Calu3 (cell line): ENCODE results near the gene MACF1. TPM values are rescaled to one million over a fixed set of nuclear protein-coding genes. Genes with fewer than 3 reads are reported as not detected.

Experiments used
- BruUV-seq: library from RNA; stranded (reverse); fragments of 400-500 nt; replicated peaks from 2 replicates; lab custom pipeline; 2021; lab: Mats Ljungman, UMichigan
- CTCF ChIA-PET: fragments of 300-600 bp; sonication (Branson Sonifier 250); formaldehyde crosslinking; loops from one replicate; lab custom pipeline; 2022; ENCODE audit warnings: antibody characterized with exemption; lab: Charles Lee
- DNase-seq: peaks from one replicate; pipeline ENCODE4 v3.0.0; 2022
- H3K27ac Mint-ChIP-seq: one replicate; pipeline ENCODE4 v1.8.0; 2022; ENCODE audit warnings: mixed read lengths; ENCODE audit not compliant: unreplicated experiment
- H3K27me3 Mint-ChIP-seq: one replicate; pipeline ENCODE4 v1.8.0; 2022; ENCODE audit warnings: mixed read lengths; ENCODE audit not compliant: unreplicated experiment
- H3K36me3 Mint-ChIP-seq: one replicate; pipeline ENCODE4 v1.8.0; 2022; ENCODE audit warnings: mild to moderate bottlenecking, moderate library complexity, mixed read lengths; ENCODE audit not compliant: insufficient read depth, unreplicated experiment
- H3K4me1 Mint-ChIP-seq: one replicate; pipeline ENCODE4 v1.8.0; 2022; ENCODE audit warnings: mild to moderate bottlenecking, low read depth, mixed read lengths; ENCODE audit not compliant: unreplicated experiment
- H3K4me3 Mint-ChIP-seq: one replicate; pipeline ENCODE4 v1.8.0; 2022; ENCODE audit warnings: mild to moderate bottlenecking, low read depth, moderate library complexity, mixed read lengths; ENCODE audit not compliant: unreplicated experiment
- H3K9me3 Mint-ChIP-seq: one replicate; pipeline ENCODE4 v1.8.0; 2022; ENCODE audit warnings: low read depth, mixed read lengths; ENCODE audit not compliant: unreplicated experiment
- CTCF ChIP-seq: fragments of 200-600 bp; IDR thresholded peaks from one replicate; pipeline ENCODE4 v1.8.0; 2022; ENCODE audit warnings: antibody characterized with exemption; ENCODE audit not compliant: unreplicated experiment
- intact Hi-C: fragments of 100-400 bp; cut with micrococcal nuclease; formaldehyde crosslinking; loops from one replicate; pipeline ENCODE4 v1.10.0; 2022; ENCODE audit not compliant: unreplicated experiment
- total RNA-seq: library from RNA; stranded (reverse); gene quantifications from 2 replicates; pipeline ENCODE4 v1.2.3, GENCODE V29; 2022

The MACF1 gene
- total RNA-seq, 1 experiment from 2014 or later = 705 TPM

- H3K4me3 Mint-ChIP-seq = no peak overlapping the region
- intact Hi-C loops = no loop called here
- no peak for TF ChIP-seq CTCF
- BruUV-seq = no TSS peak
- H3K9me3 Mint-ChIP-seq = no peaks in the 10 kb centered on the region
- CTCF ChIA-PET = interaction anchor here (0.6 kb wide), 1 partner anchor 87 kb away, joined by 4 read pairs; no protein-coding TSS in a partner anchor
- H3K4me1 Mint-ChIP-seq = no peaks in the 10 kb centered on the region
- no peaks in the 10 kb centered on the region for H3K27me3 Mint-ChIP-seq
- H3K27ac Mint-ChIP-seq = no peak overlapping the region
- H3K36me3 Mint-ChIP-seq = peaks cover 4% of the 10 kb centered on the region
- DNase-seq = no peak
These were observed 127.8 kb downstream of the MACF1 start for GRCh38 chr1:39332291-39332690.

- Mint-ChIP-seq H3K36me3 (peaks cover 8% of the 10 kb centered on the region), H3K4me1 (no peaks in the 10 kb centered on the region), H3K9me3 (no peaks in the 10 kb centered on the region), H3K4me3 (no peak overlapping the region), H3K27me3 (no peaks in the 10 kb centered on the region), H3K27ac (no peak overlapping the region)
- TF ChIP-seq CTCF = no peak
- intact Hi-C loops = no loop called here
- DNase-seq = no peak
- CTCF ChIA-PET = interaction anchor here (0.6 kb wide), 1 partner anchor 86 kb away, joined by 4 read pairs; no protein-coding TSS in a partner anchor
- no TSS peak for BruUV-seq
These were observed 128.3 kb downstream of the MACF1 start for GRCh38 chr1:39332828-39333227.

- Mint-ChIP-seq H3K9me3 (no peaks in the 10 kb centered on the region), H3K36me3 (peaks cover 8% of the 10 kb centered on the region), H3K4me3 (no peak overlapping the region), H3K4me1 (no peaks in the 10 kb centered on the region), H3K27me3 (no peaks in the 10 kb centered on the region), H3K27ac (no peak overlapping the region)
- no peak for TF ChIP-seq CTCF
- no peak for DNase-seq
- CTCF ChIA-PET = no interaction called here
- intact Hi-C loops = no loop called here
- no TSS peak for BruUV-seq
These were observed 128.8 kb downstream of the MACF1 start for GRCh38 chr1:39333296-39333695.

- Mint-ChIP-seq H3K27me3 (no peaks in the 10 kb centered on the region), H3K4me3 (no peak overlapping the region), H3K27ac (no peak overlapping the region), H3K4me1 (no peaks in the 10 kb centered on the region), H3K9me3 (no peaks in the 10 kb centered on the region), H3K36me3 (peaks cover 8% of the 10 kb centered on the region)
- BruUV-seq = no TSS peak
- no peak for DNase-seq
- intact Hi-C loops = no loop called here
- CTCF ChIA-PET = no interaction called here
- no peak for TF ChIP-seq CTCF
These were observed 130.7 kb downstream of the MACF1 start for GRCh38 chr1:39335216-39335615.
